ENCODE data around the gene KIAA1614. TPM values are rescaled to one million over a fixed set of nuclear protein-coding genes. Genes with fewer than 3 reads are reported as not detected.

KIAA1614 gene
- 0.20 TPM for total RNA-seq
- polyA plus RNA-seq: under 1 TPM in 2 of 4 donors, not detected in 2; 0.02 to 0.05 TPM

- DNase-seq: no peak
- Mint-ChIP-seq H3K27ac (no peak within 1 kb of the TSS), H3K4me3 (peak within 1 kb of the TSS; percentile 2 to 48 (median 36)), H3K9me3 (peaks cover 0 to 4% (median 0%) of the 10 kb centered on the region in 7 donors), H3K36me3 (no peaks in the 10 kb centered on the region), H3K4me1 (peaks cover 0 to 13% (median 4%) of the 10 kb centered on the region in 4 donors), H3K27me3 (peaks cover 36% of the 10 kb centered on the region)
- H3K27me3 ChIP-seq (ENCODE audit: control insufficient read depth, insufficient read depth, low read length): peaks cover 16% of the 10 kb centered on the region
- no peaks in the 10 kb centered on the region for H3K36me3 ChIP-seq (ENCODE audit: control insufficient read depth, insufficient read depth, low read length)
- peaks cover 9% of the 10 kb centered on the region for H3K4me1 ChIP-seq (ENCODE audit: control insufficient read depth, insufficient read depth, low read length, poor library complexity, severe bottlenecking)
- H3K4me3 ChIP-seq (ENCODE audit: low read depth, low read length): no peak within 1 kb of the TSS
- no peaks in the 10 kb centered on the region for H3K9me3 ChIP-seq (ENCODE audit: control insufficient read depth in 2 of 2, low read length in 2 of 2)
- ATAC-seq (ENCODE audit: low read depth in 2 of 2): no peak
- no peak within 1 kb of the TSS for H3K27ac ChIP-seq (ENCODE audit: insufficient read depth, low read length, poor library complexity, severe bottlenecking)
These were observed at the start of gene KIAA1614 for GRCh38 chr1:180912801-180913565. Gene KIAA1614 (plus strand): TSS chr1:180912897. CDS start chr1:180913244, 347 bp downstream.

GRCh38 chr1:180863158-180863775 lies 49.4 kb upstream of the KIAA1614 start:
- Histone ChIP-seq H3K27ac (ENCODE audit: insufficient read depth, low read length, poor library complexity, severe bottlenecking) (no peak overlapping the region), H3K4me1 (ENCODE audit: control insufficient read depth, insufficient read depth, low read length, poor library complexity, severe bottlenecking) (no peaks in the 10 kb centered on the region), H3K36me3 (ENCODE audit: control insufficient read depth, insufficient read depth, low read length) (peaks cover 8% of the 10 kb centered on the region), H3K4me3 (ENCODE audit: low read depth, low read length) (no peak overlapping the region), H3K9me3 (ENCODE audit: control insufficient read depth in 2 of 2, low read length in 2 of 2) (no peaks in the 10 kb centered on the region), H3K27me3 (ENCODE audit: control insufficient read depth, insufficient read depth, low read length) (no peaks in the 10 kb centered on the region)
- ATAC-seq (ENCODE audit: low read depth in 2 of 2) (no peak), DNase-seq (peak in 2 of 3 donors; percentile 33 to 59)
- peaks cover 0 to 5% (median under 1%) of the 10 kb centered on the region in 4 donors for H3K4me1 Mint-ChIP-seq
- H3K36me3 Mint-ChIP-seq: peaks cover 8% of the 10 kb centered on the region
- no peaks in the 10 kb centered on the region for H3K9me3 Mint-ChIP-seq
- no peaks in the 10 kb centered on the region for H3K27me3 Mint-ChIP-seq
- H3K27ac Mint-ChIP-seq: no peak overlapping the region
- H3K4me3 Mint-ChIP-seq: no peak overlapping the region

- Histone ChIP-seq H3K4me3 (ENCODE audit: low read depth, low read length) (no peak overlapping the region), H3K27me3 (ENCODE audit: control insufficient read depth, insufficient read depth, low read length) (no peaks in the 10 kb centered on the region), H3K36me3 (ENCODE audit: control insufficient read depth, insufficient read depth, low read length) (peaks cover 32% of the 10 kb centered on the region), H3K27ac (ENCODE audit: insufficient read depth, low read length, poor library complexity, severe bottlenecking) (no peak overlapping the region), H3K9me3 (ENCODE audit: control insufficient read depth in 2 of 2, low read length in 2 of 2) (no peaks in the 10 kb centered on the region), H3K4me1 (ENCODE audit: control insufficient read depth, insufficient read depth, low read length, poor library complexity, severe bottlenecking) (no peaks in the 10 kb centered on the region)
- H3K9me3 Mint-ChIP-seq: no peaks in the 10 kb centered on the region
- H3K36me3 Mint-ChIP-seq: peaks cover 25% of the 10 kb centered on the region
- ATAC-seq (ENCODE audit: low read depth in 2 of 2) (no peak), DNase-seq (peak in 2 of 3 donors; percentile 11 to 45)
- no peak overlapping the region for H3K4me3 Mint-ChIP-seq
- H3K27me3 Mint-ChIP-seq: no peaks in the 10 kb centered on the region
- H3K27ac Mint-ChIP-seq: peak overlapping the region; percentile 6 to 91 (median 66)
- peaks cover 0 to 4% (median 2%) of the 10 kb centered on the region in 4 donors for H3K4me1 Mint-ChIP-seq
These were observed 30.7 kb upstream of the KIAA1614 start for GRCh38 chr1:180881806-180882509.

- Mint-ChIP-seq H3K36me3 (peaks cover 25% of the 10 kb centered on the region), H3K4me3 (no peak overlapping the region), H3K27me3 (no peaks in the 10 kb centered on the region), H3K27ac (no peak overlapping the region), H3K9me3 (no peaks in the 10 kb centered on the region), H3K4me1 (peaks cover 0 to 4% (median 2%) of the 10 kb centered on the region in 4 donors)
- H3K36me3 ChIP-seq (ENCODE audit: control insufficient read depth, insufficient read depth, low read length): peaks cover 28% of the 10 kb centered on the region
- H3K4me1 ChIP-seq (ENCODE audit: control insufficient read depth, insufficient read depth, low read length, poor library complexity, severe bottlenecking): no peaks in the 10 kb centered on the region
- DNase-seq (no peak), ATAC-seq (ENCODE audit: low read depth in 2 of 2) (no peak)
- no peak overlapping the region for H3K27ac ChIP-seq (ENCODE audit: insufficient read depth, low read length, poor library complexity, severe bottlenecking)
- H3K27me3 ChIP-seq (ENCODE audit: control insufficient read depth, insufficient read depth, low read length): no peaks in the 10 kb centered on the region
- no peaks in the 10 kb centered on the region for H3K9me3 ChIP-seq (ENCODE audit: control insufficient read depth in 2 of 2, low read length in 2 of 2)
- H3K4me3 ChIP-seq (ENCODE audit: low read depth, low read length): no peak overlapping the region
These were observed 28.0 kb upstream of the KIAA1614 start for GRCh38 chr1:180884588-180885300.

GRCh38 chr1:180886338-180886737 lies 26.4 kb upstream of the KIAA1614 start:
- Histone ChIP-seq H3K4me1 (ENCODE audit: control insufficient read depth, insufficient read depth, low read length, poor library complexity, severe bottlenecking) (no peaks in the 10 kb centered on the region), H3K4me3 (ENCODE audit: low read depth, low read length) (no peak overlapping the region), H3K27ac (ENCODE audit: insufficient read depth, low read length, poor library complexity, severe bottlenecking) (no peak overlapping the region), H3K36me3 (ENCODE audit: control insufficient read depth, insufficient read depth, low read length) (peaks cover 24% of the 10 kb centered on the region), H3K27me3 (ENCODE audit: control insufficient read depth, insufficient read depth, low read length) (no peaks in the 10 kb centered on the region), H3K9me3 (ENCODE audit: control insufficient read depth in 2 of 2, low read length in 2 of 2) (no peaks in the 10 kb centered on the region)
- DNase-seq (no peak), ATAC-seq (ENCODE audit: low read depth in 2 of 2) (no peak)
- peaks cover 25% of the 10 kb centered on the region for H3K36me3 Mint-ChIP-seq
- no peak overlapping the region for H3K27ac Mint-ChIP-seq
- no peaks in the 10 kb centered on the region for H3K9me3 Mint-ChIP-seq
- peaks cover 0 to 4% (median 0%) of the 10 kb centered on the region in 4 donors for H3K4me1 Mint-ChIP-seq
- no peak overlapping the region for H3K4me3 Mint-ChIP-seq
- no peaks in the 10 kb centered on the region for H3K27me3 Mint-ChIP-seq

GRCh38 chr1:180887841-180888240 lies 24.9 kb upstream of the KIAA1614 start:
- H3K27ac Mint-ChIP-seq: no peak overlapping the region
- no peak overlapping the region for H3K27ac ChIP-seq (ENCODE audit: insufficient read depth, low read length, poor library complexity, severe bottlenecking)
- no peaks in the 10 kb centered on the region for H3K27me3 Mint-ChIP-seq
- H3K4me1 ChIP-seq (ENCODE audit: control insufficient read depth, insufficient read depth, low read length, poor library complexity, severe bottlenecking): no peaks in the 10 kb centered on the region
- no peak overlapping the region for H3K4me3 Mint-ChIP-seq
- no peaks in the 10 kb centered on the region for H3K9me3 Mint-ChIP-seq
- no peaks in the 10 kb centered on the region for H3K27me3 ChIP-seq (ENCODE audit: control insufficient read depth, insufficient read depth, low read length)
- ATAC-seq (ENCODE audit: low read depth in 2 of 2) (no peak), DNase-seq (no peak)
- H3K4me3 ChIP-seq (ENCODE audit: low read depth, low read length): no peak overlapping the region
- H3K4me1 Mint-ChIP-seq: no peaks in the 10 kb centered on the region
- peaks cover 18% of the 10 kb centered on the region for H3K36me3 ChIP-seq (ENCODE audit: control insufficient read depth, insufficient read depth, low read length)
- H3K36me3 Mint-ChIP-seq: peaks cover 16% of the 10 kb centered on the region
- no peaks in the 10 kb centered on the region for H3K9me3 ChIP-seq (ENCODE audit: control insufficient read depth in 2 of 2, low read length in 2 of 2)

GRCh38 chr1:180888870-180889269 lies 23.8 kb upstream of the KIAA1614 start:
- H3K27me3 ChIP-seq (ENCODE audit: control insufficient read depth, insufficient read depth, low read length): no peaks in the 10 kb centered on the region
- no peaks in the 10 kb centered on the region for H3K9me3 Mint-ChIP-seq
- H3K4me3 Mint-ChIP-seq: no peak overlapping the region
- peaks cover 13% of the 10 kb centered on the region for H3K36me3 Mint-ChIP-seq
- H3K4me1 Mint-ChIP-seq: peaks cover 0 to 7% (median 2%) of the 10 kb centered on the region in 4 donors
- DNase-seq (no peak), ATAC-seq (ENCODE audit: low read depth in 2 of 2) (no peak)
- no peaks in the 10 kb centered on the region for H3K9me3 ChIP-seq (ENCODE audit: control insufficient read depth in 2 of 2, low read length in 2 of 2)
- no peaks in the 10 kb centered on the region for H3K27me3 Mint-ChIP-seq
- no peak overlapping the region for H3K27ac ChIP-seq (ENCODE audit: insufficient read depth, low read length, poor library complexity, severe bottlenecking)
- H3K27ac Mint-ChIP-seq: no peak overlapping the region
- peaks cover 13% of the 10 kb centered on the region for H3K36me3 ChIP-seq (ENCODE audit: control insufficient read depth, insufficient read depth, low read length)
- H3K4me1 ChIP-seq (ENCODE audit: control insufficient read depth, insufficient read depth, low read length, poor library complexity, severe bottlenecking): no peaks in the 10 kb centered on the region
- no peak overlapping the region for H3K4me3 ChIP-seq (ENCODE audit: low read depth, low read length)

All from CD4-positive, CD25-positive, alpha-beta regulatory T cell (primary cell).